DOHH2 (cell line): Measurements from ENCODE around the gene PRDM11.

ENCODE experiments used
- H3F3A ChIP-seq: fragments of 200-600 bp; sonication (generic), shearing (Covaris generic); 2 replicates; pipeline ENCODE4 v1.6.0; 2016; ENCODE audit warnings: antibody characterized with exemption, mild to moderate bottlenecking; ENCODE audit not compliant: control insufficient read depth, insufficient read depth
- H3K27ac ChIP-seq: fragments of 200-600 bp; sonication (generic); 2 replicates; pipeline ENCODE4 v1.5.1; 2014; ENCODE audit warnings: low read depth, mild to moderate bottlenecking, low read length, moderate library complexity
- H3K27me3 ChIP-seq: fragments of 200-600 bp; sonication (generic); 2 replicates; pipeline ENCODE4 v1.6.1; 2014; ENCODE audit warnings: mild to moderate bottlenecking, low read length, mixed read lengths; ENCODE audit not compliant: control insufficient read depth
- H3K36me3 ChIP-seq: fragments of 200-600 bp; sonication (generic); 2 replicates; pipeline ENCODE4 v1.6.1; 2014; ENCODE audit warnings: mild to moderate bottlenecking, low read length, moderate library complexity, mixed read lengths; ENCODE audit not compliant: control insufficient read depth
- H3K4me1 ChIP-seq: fragments of 200-600 bp; sonication (generic); 2 replicates; pipeline ENCODE4 v1.6.1; 2014; ENCODE audit warnings: mild to moderate bottlenecking, low read length, mixed read lengths; ENCODE audit not compliant: control insufficient read depth
- H3K4me2 ChIP-seq: fragments of 200-600 bp; sonication (generic); 2 replicates; pipeline ENCODE4 v1.6.0; 2014; ENCODE audit warnings: mild to moderate bottlenecking, low read length, moderate library complexity
- H3K4me3 ChIP-seq: fragments of 200-600 bp; sonication (generic); 2 replicates; pipeline ENCODE4 v1.5.1; 2014; ENCODE audit warnings: mild to moderate bottlenecking, low read length, mixed read lengths
- H3K79me2 ChIP-seq: fragments of 200-600 bp; sonication (generic); 2 replicates; pipeline ENCODE4 v1.6.1; 2014; ENCODE audit warnings: mild to moderate bottlenecking, low read length, mixed read lengths; ENCODE audit not compliant: control insufficient read depth
- H3K9me2 ChIP-seq: fragments of 200-600 bp; sonication (generic); replicated peaks from 2 replicates; pipeline ENCODE4 v1.6.1; 2014; ENCODE audit warnings: mild to moderate bottlenecking, low read length, mixed read lengths; ENCODE audit not compliant: control insufficient read depth
- H3K9me3 ChIP-seq: fragments of 200-600 bp; sonication (generic); 2 replicates; pipeline ENCODE4 v1.6.1; 2014; ENCODE audit warnings: antibody characterized with exemption, low read length, mixed read lengths; ENCODE audit not compliant: control insufficient read depth, insufficient read depth
- H4K20me1 ChIP-seq: fragments of 200-600 bp; sonication (generic); 2 replicates; pipeline ENCODE4 v1.6.0; 2014; ENCODE audit warnings: low read depth, mild to moderate bottlenecking, antibody characterized with exemption, low read length, moderate library complexity; ENCODE audit not compliant: control insufficient read depth, insufficient read depth
- EZH2phosphoT487 ChIP-seq: fragments of 200-600 bp; sonication (generic); IDR thresholded peaks from 2 replicates; pipeline ENCODE4 v1.6.1; 2017; ENCODE audit warnings: borderline replicate concordance, mild to moderate bottlenecking, antibody characterized with exemption, low read length, moderate library complexity, mixed read lengths
- TF ChIP-seq, protein P1 (sequence below): fragments of 200-600 bp; sonication (generic); IDR thresholded peaks from one replicate; pipeline ENCODE4 v1.5.1; 2014; ENCODE audit warnings: antibody characterized with exemption, mild to moderate bottlenecking, low read depth, low read length; ENCODE audit not compliant: poor library complexity, severe bottlenecking

PRDM11 gene

GRCh38 chr11:45145083-45145378 is 1.4 kb upstream of the PRDM11 start:
- TF ChIP-seq, protein P1, sequence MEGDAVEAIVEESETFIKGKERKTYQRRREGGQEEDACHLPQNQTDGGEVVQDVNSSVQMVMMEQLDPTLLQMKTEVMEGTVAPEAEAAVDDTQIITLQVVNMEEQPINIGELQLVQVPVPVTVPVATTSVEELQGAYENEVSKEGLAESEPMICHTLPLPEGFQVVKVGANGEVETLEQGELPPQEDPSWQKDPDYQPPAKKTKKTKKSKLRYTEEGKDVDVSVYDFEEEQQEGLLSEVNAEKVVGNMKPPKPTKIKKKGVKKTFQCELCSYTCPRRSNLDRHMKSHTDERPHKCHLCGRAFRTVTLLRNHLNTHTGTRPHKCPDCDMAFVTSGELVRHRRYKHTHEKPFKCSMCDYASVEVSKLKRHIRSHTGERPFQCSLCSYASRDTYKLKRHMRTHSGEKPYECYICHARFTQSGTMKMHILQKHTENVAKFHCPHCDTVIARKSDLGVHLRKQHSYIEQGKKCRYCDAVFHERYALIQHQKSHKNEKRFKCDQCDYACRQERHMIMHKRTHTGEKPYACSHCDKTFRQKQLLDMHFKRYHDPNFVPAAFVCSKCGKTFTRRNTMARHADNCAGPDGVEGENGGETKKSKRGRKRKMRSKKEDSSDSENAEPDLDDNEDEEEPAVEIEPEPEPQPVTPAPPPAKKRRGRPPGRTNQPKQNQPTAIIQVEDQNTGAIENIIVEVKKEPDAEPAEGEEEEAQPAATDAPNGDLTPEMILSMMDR: no peak
- TF ChIP-seq EZH2phosphoT487: no peak
- H3K79me2 ChIP-seq: peaks cover 29% of the 10 kb centered on the region
- H3F3A ChIP-seq: no peaks in the 10 kb centered on the region
- no peak overlapping the region for H3K4me3 ChIP-seq
- H3K9me3 ChIP-seq: no peaks in the 10 kb centered on the region
- no peaks in the 10 kb centered on the region; the same call in 1 of the 2 replicates for H3K36me3 ChIP-seq
- H3K27ac ChIP-seq: no peak overlapping the region
- no peak overlapping the region for H3K4me2 ChIP-seq
- H3K27me3 ChIP-seq: peaks cover 38% of the 10 kb centered on the region
- no peaks in the 10 kb centered on the region for H4K20me1 ChIP-seq
- peaks cover 18% of the 10 kb centered on the region for H3K4me1 ChIP-seq
- H3K9me2 ChIP-seq: no peaks in the 10 kb centered on the region

GRCh38 chr11:45145379-45146071 is 914 bp upstream of the PRDM11 start:
- H3K27ac ChIP-seq: no peak overlapping the region; the same call in 1 of the 2 replicates
- H3K79me2 ChIP-seq: peaks cover 34% of the 10 kb centered on the region

DNA sequence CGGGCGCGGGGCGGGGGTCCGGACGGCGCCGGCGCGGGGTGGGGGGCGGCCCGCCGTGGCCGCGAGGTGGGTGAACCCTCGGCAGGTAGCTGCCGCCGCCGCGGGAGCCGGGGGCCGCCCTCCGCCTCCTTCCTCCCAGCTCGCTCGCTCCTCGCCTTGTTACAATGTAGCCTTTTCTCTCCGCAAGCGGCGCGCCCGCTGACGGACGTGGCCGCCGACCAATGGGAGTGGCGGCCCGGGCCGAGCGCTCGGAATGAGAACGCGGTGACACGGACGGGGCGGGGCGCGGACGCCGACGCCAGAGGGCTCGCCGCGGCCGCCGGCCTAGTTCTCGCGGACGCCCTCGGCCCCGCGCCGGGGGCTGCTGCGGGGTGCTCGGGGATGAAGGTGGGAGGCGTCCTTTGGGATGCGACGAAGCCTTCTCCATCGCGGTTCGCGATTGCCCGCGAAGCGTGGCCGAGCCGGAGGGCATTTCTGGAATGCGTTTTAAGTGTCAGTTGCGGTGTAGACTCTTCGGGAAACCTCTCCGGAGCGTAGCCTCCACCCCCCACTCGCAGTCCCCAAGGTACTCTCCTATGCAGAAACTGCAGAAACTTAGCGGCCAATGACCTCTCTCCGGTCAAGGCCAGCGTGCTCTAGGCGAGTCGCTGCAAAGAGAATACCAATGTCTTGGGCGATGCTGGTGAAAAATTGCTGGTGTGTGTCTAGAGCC is 734 bp downstream of the PRDM11 start:
- H4K20me1 ChIP-seq: no peaks in the 10 kb centered on the region

More at GRCh38 chr11:45145379-45146071, 914 bp upstream of the PRDM11 start:
- Histone ChIP-seq H3K9me2 (no peaks in the 10 kb centered on the region), H3K4me1 (peaks cover 18% of the 10 kb centered on the region), H3K36me3 (no peaks in the 10 kb centered on the region; the same call in 1 of the 2 replicates), H3K27me3 (peaks cover 38% of the 10 kb centered on the region), H3K4me3 (peak overlapping the region; percentile 69), H3K9me3 (no peaks in the 10 kb centered on the region), H3K4me2 (peak overlapping the region; percentile 92), H4K20me1 (no peaks in the 10 kb centered on the region), H3F3A (no peaks in the 10 kb centered on the region)
- no peak for TF ChIP-seq EZH2phosphoT487
- TF ChIP-seq, protein P1: no peak

More for the DNA sequence above, 734 bp downstream of the PRDM11 start:
- no peaks in the 10 kb centered on the region for H3K9me2 ChIP-seq
- no peaks in the 10 kb centered on the region for H3K9me3 ChIP-seq
- TF ChIP-seq, protein P1: no peak
- no peak for TF ChIP-seq EZH2phosphoT487
- peaks cover 25% of the 10 kb centered on the region for H3K27me3 ChIP-seq
- H3K4me3 ChIP-seq: peak overlapping the region; percentile 95
- H3K79me2 ChIP-seq: peaks cover 45% of the 10 kb centered on the region
- peaks cover 18% of the 10 kb centered on the region for H3K4me1 ChIP-seq
- H3K36me3 ChIP-seq: no peaks in the 10 kb centered on the region; the same call in 1 of the 2 replicates
- H3K27ac ChIP-seq: no peak overlapping the region
- H3K4me2 ChIP-seq: peak overlapping the region; percentile 98
- H3F3A ChIP-seq: no peaks in the 10 kb centered on the region
